HCT116 (cell line): ENCODE measurements around the gene PDCD2L.

Source experiments
- EZH2phosphoT487 ChIP-seq: fragments of 200-600 bp; IDR thresholded peaks from 2 replicates; pipeline ENCODE4 v1.6.1; 2018; ENCODE audit warnings: antibody characterized with exemption, borderline replicate concordance
- SP1 ChIP-seq: IDR thresholded peaks from 2 replicates; pipeline ENCODE4 v1.6.1; 2012; ENCODE audit warnings: low read depth

DNA sequence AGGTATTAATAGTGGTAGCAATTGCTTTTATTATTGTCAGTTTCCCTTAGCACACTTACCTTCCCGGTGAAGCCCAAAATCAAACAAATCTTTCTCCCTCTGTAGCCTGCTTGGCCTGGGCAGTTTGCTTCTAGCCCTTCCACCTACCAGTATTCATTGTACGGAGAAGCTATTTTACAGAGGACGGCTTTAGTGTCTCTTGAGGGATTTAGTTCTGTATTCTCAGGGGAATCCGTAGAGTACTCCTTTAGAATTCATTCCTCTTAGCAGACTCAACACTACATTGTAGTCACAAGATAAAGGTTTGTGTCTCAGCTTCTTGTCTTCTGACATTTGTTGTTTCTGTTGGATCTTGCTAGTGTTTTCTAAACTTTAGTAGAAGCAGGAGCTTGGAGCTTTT is 53.2 kb downstream of the PDCD2L start:
- TF ChIP-seq EZH2phosphoT487, result no peak
- TF ChIP-seq SP1, result no peak
